Measurements from ENCODE around the gene EPS8L3. TPM values are rescaled to one million over a fixed set of nuclear protein-coding genes. Genes with fewer than 3 reads are reported as not detected.
"Not testable (repeated sequence)": the region's sequence is repeated elsewhere in the genome, so short reads cannot be mapped to it uniquely, and the experiment has no call there.

Gene EPS8L3
- total RNA-seq, 1 donor from 2014 or later: not detected

- no peak for DNase-seq (ENCODE audit: low read depth, low spot score)
- H3K9me3 Mint-ChIP-seq: no peaks in the 10 kb centered on the region
- no peak for TF ChIP-seq CTCF (conservative IDR thresholded peaks at IDR 0.05)
- H3K36me3 Mint-ChIP-seq (ENCODE audit: low read depth): no peaks in the 10 kb centered on the region
- no peak overlapping the region for H3K27ac Mint-ChIP-seq (ENCODE audit: unreplicated experiment)
- no peaks in the 10 kb centered on the region for H3K27me3 Mint-ChIP-seq (ENCODE audit: low read depth)
- peaks cover 12% of the 10 kb centered on the region for H3K4me1 Mint-ChIP-seq
- H3K4me3 Mint-ChIP-seq: no peak overlapping the region
Measured at GRCh38 chr1:109714661-109715372, 48.9 kb downstream of the EPS8L3 start.

- peaks cover 6% of the 10 kb centered on the region for H3K36me3 Mint-ChIP-seq (ENCODE audit: low read depth)
- TF ChIP-seq CTCF (conservative IDR thresholded peaks at IDR 0.05): no peak
- DNase-seq (ENCODE audit: low read depth, low spot score): no peak
- peaks cover 5% of the 10 kb centered on the region for H3K9me3 Mint-ChIP-seq
- no peaks in the 10 kb centered on the region for H3K27me3 Mint-ChIP-seq (ENCODE audit: low read depth)
- H3K4me3 Mint-ChIP-seq: no peak overlapping the region
- peaks cover 7% of the 10 kb centered on the region for H3K4me1 Mint-ChIP-seq
- H3K27ac Mint-ChIP-seq (ENCODE audit: unreplicated experiment): no peak overlapping the region
Measured at GRCh38 chr1:109713636-109714035, 50.1 kb downstream of the EPS8L3 start.

GRCh38 chr1:109712321-109712864 lies 51.3 kb downstream of the EPS8L3 start:
- Mint-ChIP-seq H3K27me3 (ENCODE audit: low read depth) (no peaks in the 10 kb centered on the region), H3K36me3 (ENCODE audit: low read depth) (peaks cover 6% of the 10 kb centered on the region), H3K9me3 (peaks cover 8% of the 10 kb centered on the region), H3K4me1 (peaks cover 7% of the 10 kb centered on the region), H3K27ac (ENCODE audit: unreplicated experiment) (no peak overlapping the region), H3K4me3 (no peak overlapping the region)
- DNase-seq (ENCODE audit: low read depth, low spot score): no peak
- TF ChIP-seq CTCF (conservative IDR thresholded peaks at IDR 0.05): no peak

GRCh38 chr1:109711593-109712320 lies 52.0 kb downstream of the EPS8L3 start, which contains the start of gene GSTM5:
Gene GSTM5, plus strand, starts transcription at chr1:109712251. Its CDS starts 62 bp downstream, at chr1:109712313.
- H3K27me3 Mint-ChIP-seq (ENCODE audit: low read depth); DNase-seq (ENCODE audit: low read depth, low spot score); H3K4me3 Mint-ChIP-seq; H3K27ac Mint-ChIP-seq (ENCODE audit: unreplicated experiment); H3K36me3 Mint-ChIP-seq (ENCODE audit: low read depth); H3K4me1 Mint-ChIP-seq: not testable (repeated sequence)
- H3K9me3 Mint-ChIP-seq: peaks cover 11% of the 10 kb centered on the region

GRCh38 chr1:109709822-109710221 lies 53.9 kb downstream of the EPS8L3 start:
- not testable (repeated sequence) for H3K4me1 Mint-ChIP-seq; H3K4me3 Mint-ChIP-seq; H3K27me3 Mint-ChIP-seq (ENCODE audit: low read depth); H3K36me3 Mint-ChIP-seq (ENCODE audit: low read depth); DNase-seq (ENCODE audit: low read depth, low spot score); H3K27ac Mint-ChIP-seq (ENCODE audit: unreplicated experiment)
- H3K9me3 Mint-ChIP-seq: peaks cover 11% of the 10 kb centered on the region

- H3K4me3 Mint-ChIP-seq; H3K27me3 Mint-ChIP-seq (ENCODE audit: low read depth); H3K4me1 Mint-ChIP-seq; H3K27ac Mint-ChIP-seq (ENCODE audit: unreplicated experiment); DNase-seq (ENCODE audit: low read depth, low spot score): not testable (repeated sequence)
- Mint-ChIP-seq H3K9me3 (peaks cover 13% of the 10 kb centered on the region), H3K36me3 (ENCODE audit: low read depth) (peaks cover 13% of the 10 kb centered on the region)
Measured at GRCh38 chr1:109708949-109709348, 54.8 kb downstream of the EPS8L3 start.

GRCh38 chr1:109705411-109705810 lies 58.3 kb downstream of the EPS8L3 start:
- no peak for DNase-seq (ENCODE audit: low read depth, low spot score)
- Mint-ChIP-seq H3K36me3 (ENCODE audit: low read depth) (peaks cover 13% of the 10 kb centered on the region), H3K27ac (ENCODE audit: unreplicated experiment) (no peak overlapping the region), H3K4me1 (no peaks in the 10 kb centered on the region), H3K27me3 (ENCODE audit: low read depth) (no peaks in the 10 kb centered on the region), H3K4me3 (no peak overlapping the region), H3K9me3 (peaks cover 18% of the 10 kb centered on the region)
- TF ChIP-seq CTCF (conservative IDR thresholded peaks at IDR 0.05): no peak

Data from neural crest cell (in vitro differentiated cells).